GM18519 (cell line): ENCODE results near the gene COL17A1.
A peak's percentile ranks its signal among the peaks of the same experiment; 100 is the strongest.

Source experiments
- ATAC-seq: cut with Tn5 transposase; IDR thresholded peaks from one replicate; pipeline ENCODE4 v1.9.1; 2021; ENCODE audit warnings: mild to moderate bottlenecking, moderate library complexity; ENCODE audit not compliant: unreplicated experiment, low FRiP score

Gene COL17A1

GRCh38 chr10:104002911-104003310, 82.8 kb downstream of the COL17A1 start:
- no peak for ATAC-seq

GRCh38 chr10:103998805-103999204, 86.9 kb downstream of the COL17A1 start:
- ATAC-seq = no peak

GRCh38 chr10:103995134-103995533, 90.5 kb downstream of the COL17A1 start:
- ATAC-seq = no peak

GRCh38 chr10:103991393-103992128, 94.1 kb downstream of the COL17A1 start:
- no peak for ATAC-seq

- no peak for ATAC-seq
These were observed 95.1 kb downstream of the COL17A1 start for GRCh38 chr10:103990531-103990930.

- ATAC-seq = no peak
These were observed 95.6 kb downstream of the COL17A1 start for GRCh38 chr10:103990121-103990520.

GRCh38 chr10:103986360-103986759, 99.3 kb downstream of the COL17A1 start:
- no peak for ATAC-seq

GRCh38 chr10:103985726-103986125, 100.0 kb downstream of the COL17A1 start:
- ATAC-seq = no peak

GRCh38 chr10:103983367-103983911, 102.2 kb downstream of the COL17A1 start:
- peak; percentile 74 for ATAC-seq

- ATAC-seq = no peak
These were observed 103.0 kb downstream of the COL17A1 start for GRCh38 chr10:103982639-103983038.
